ENCODE results near the gene TRAM2.

Gene TRAM2

DNA sequence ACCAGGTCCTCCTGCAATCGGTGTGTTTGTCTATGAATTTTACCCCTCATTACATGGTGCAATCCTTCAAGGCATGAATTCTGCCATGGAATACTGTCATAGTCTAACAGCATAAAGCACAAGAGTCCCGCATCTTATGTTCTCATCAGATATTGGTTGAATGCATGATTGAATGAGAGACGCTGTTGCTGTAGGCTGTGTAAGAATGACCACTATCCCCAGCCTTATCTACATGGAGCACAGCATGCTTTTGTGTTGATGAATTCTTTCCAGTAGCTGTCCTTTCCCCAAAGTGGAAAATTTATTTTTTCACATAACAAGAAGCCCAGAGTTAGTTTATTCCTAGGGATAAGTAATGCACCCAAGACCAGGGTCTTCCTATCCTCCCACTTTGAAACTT is 5.6 kb upstream of the TRAM2 start:
- no peak for ATAC-seq
- no peak for DNase-seq
- H3K4me1 Mint-ChIP-seq, result peaks cover 4% of the 10 kb centered on the region
- no peak overlapping the region for H3K27ac Mint-ChIP-seq
- H3K9me3 Mint-ChIP-seq, result no peaks in the 10 kb centered on the region
- H3K27me3 Mint-ChIP-seq, result no peaks in the 10 kb centered on the region
- no peak overlapping the region for H3K4me3 Mint-ChIP-seq
- H3K36me3 Mint-ChIP-seq (ENCODE audit: low read depth), result no peaks in the 10 kb centered on the region

DNA sequence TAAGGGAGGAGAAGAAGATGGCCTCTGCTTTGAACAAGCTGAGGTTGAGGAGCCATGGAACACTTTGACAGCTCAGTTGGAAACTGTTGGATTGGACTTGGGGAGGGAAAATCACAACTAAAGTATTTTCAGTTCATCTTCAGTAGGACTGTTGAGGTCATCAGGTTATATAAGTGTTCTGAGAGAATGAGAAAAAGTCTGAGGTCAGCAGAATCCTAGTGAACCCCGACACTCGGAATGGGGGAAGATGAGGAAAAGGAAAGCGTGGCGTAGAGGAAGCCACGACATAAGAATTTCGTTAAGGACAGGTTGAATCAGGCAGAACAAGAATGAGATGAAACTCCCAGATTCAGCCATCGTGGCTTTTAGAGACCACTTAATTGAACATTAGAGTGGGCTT is 4.0 kb upstream of the TRAM2 start:
- DNase-seq (no peak), ATAC-seq (no peak)
- H3K27me3 Mint-ChIP-seq, result no peaks in the 10 kb centered on the region
- peaks cover 13% of the 10 kb centered on the region for H3K4me1 Mint-ChIP-seq
- no peaks in the 10 kb centered on the region for H3K9me3 Mint-ChIP-seq
- no peak overlapping the region for H3K27ac Mint-ChIP-seq
- no peak overlapping the region for H3K4me3 Mint-ChIP-seq
- H3K36me3 Mint-ChIP-seq (ENCODE audit: low read depth), result no peaks in the 10 kb centered on the region

DNA sequence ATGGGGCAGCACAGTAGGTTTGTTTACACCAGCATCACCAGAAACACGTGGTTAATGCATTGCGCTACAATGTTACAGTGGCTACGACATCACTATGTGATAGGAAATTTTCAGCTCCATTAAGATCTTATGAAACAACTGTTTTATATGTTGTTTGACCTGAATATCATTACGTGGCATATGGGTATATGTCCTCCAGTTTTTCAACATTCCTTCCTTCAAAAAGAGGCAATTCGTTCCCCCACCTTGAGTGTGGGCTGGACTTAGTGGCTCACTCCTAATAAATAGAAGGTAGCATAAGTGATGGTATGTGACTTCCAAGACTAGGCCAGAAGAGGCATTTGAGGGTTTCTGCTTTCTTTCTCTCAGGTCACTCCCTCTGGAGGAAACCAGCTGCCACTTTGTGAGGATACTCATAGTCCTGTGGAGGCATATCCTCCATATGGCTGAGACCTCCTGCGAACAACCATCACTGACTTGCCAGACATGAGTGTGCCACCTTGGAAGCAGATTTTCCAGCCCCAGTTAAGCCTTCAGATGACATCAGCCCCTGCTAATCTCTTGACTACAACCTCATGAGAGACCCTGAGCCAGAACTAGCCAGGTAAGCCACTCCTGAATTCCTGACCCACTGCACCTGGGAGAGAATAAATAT is 2.3 kb upstream of the TRAM2 start:
- H3K36me3 Mint-ChIP-seq (ENCODE audit: low read depth), result no peaks in the 10 kb centered on the region
- no peak for DNase-seq
- no peaks in the 10 kb centered on the region for H3K9me3 Mint-ChIP-seq
- H3K4me3 Mint-ChIP-seq, result no peak overlapping the region
- ATAC-seq, result no peak
- peaks cover 30% of the 10 kb centered on the region for H3K4me1 Mint-ChIP-seq
- H3K27me3 Mint-ChIP-seq, result no peaks in the 10 kb centered on the region
- H3K27ac Mint-ChIP-seq, result no peak overlapping the region

GRCh38 chr6:52577778-52578463 is 1.1 kb upstream of the TRAM2 start:
- Mint-ChIP-seq H3K4me3 (peak overlapping the region; percentile 73), H3K9me3 (no peaks in the 10 kb centered on the region), H3K4me1 (peaks cover 38% of the 10 kb centered on the region), H3K36me3 (ENCODE audit: low read depth) (no peaks in the 10 kb centered on the region), H3K27me3 (no peaks in the 10 kb centered on the region), H3K27ac (peak overlapping the region; percentile 64)
- DNase-seq, result no peak
- no peak for ATAC-seq

GRCh38 chr6:52576392-52577021 is 353 bp downstream of the TRAM2 start:
- no peaks in the 10 kb centered on the region for H3K9me3 Mint-ChIP-seq
- H3K27ac Mint-ChIP-seq, result peak overlapping the region; percentile 74
- ATAC-seq, result peak; percentile 78
- no peaks in the 10 kb centered on the region for H3K36me3 Mint-ChIP-seq (ENCODE audit: low read depth)
- no peaks in the 10 kb centered on the region for H3K27me3 Mint-ChIP-seq
- peak overlapping the region; percentile 73 for H3K4me3 Mint-ChIP-seq
- H3K4me1 Mint-ChIP-seq, result peaks cover 40% of the 10 kb centered on the region
- peak; percentile 72 for DNase-seq

DNA sequence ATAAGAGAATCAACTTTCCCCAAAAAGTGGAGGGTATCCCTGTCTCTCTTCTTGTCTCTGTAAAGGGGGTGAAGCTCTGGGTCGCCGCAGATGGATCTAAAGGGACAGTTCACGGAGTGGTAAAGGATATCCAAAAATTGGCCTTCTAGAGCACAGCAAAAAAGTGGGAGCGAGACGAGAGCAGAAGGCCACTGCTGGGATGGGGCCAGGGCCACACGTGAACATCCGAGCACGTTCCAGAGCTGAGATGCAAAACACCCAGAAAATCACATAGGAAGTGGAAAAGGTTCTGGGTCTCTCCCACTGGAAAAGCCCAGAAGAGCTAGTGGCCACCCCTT is 837 bp downstream of the TRAM2 start:
- H3K27me3 Mint-ChIP-seq, result no peaks in the 10 kb centered on the region
- no peaks in the 10 kb centered on the region for H3K9me3 Mint-ChIP-seq
- no peaks in the 10 kb centered on the region for H3K36me3 Mint-ChIP-seq (ENCODE audit: low read depth)
- ATAC-seq (no peak), DNase-seq (no peak)
- peak overlapping the region; percentile 20 for H3K27ac Mint-ChIP-seq
- H3K4me3 Mint-ChIP-seq, result peak overlapping the region; percentile 73
- peaks cover 40% of the 10 kb centered on the region for H3K4me1 Mint-ChIP-seq

DNA sequence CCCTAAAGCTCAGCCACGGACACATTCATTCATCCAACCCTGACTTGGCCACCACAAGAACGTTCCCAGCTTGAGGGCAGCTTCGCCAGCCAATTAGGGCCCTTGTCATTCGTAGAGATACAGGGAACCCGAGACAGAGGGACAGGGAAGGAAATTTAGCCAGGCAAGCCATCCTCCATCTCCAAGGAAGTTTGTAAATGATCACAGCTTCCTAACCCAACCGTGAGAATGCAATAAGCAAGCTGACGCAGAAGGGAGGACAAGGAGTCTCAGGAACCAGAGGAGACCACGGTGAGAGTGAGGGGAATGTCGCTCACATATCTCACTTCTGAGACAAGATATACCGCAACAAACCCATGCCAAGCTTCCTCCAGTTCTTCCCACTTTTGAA is 1.4 kb downstream of the TRAM2 start:
- H3K27me3 Mint-ChIP-seq, result no peaks in the 10 kb centered on the region
- H3K36me3 Mint-ChIP-seq (ENCODE audit: low read depth), result no peaks in the 10 kb centered on the region
- peak overlapping the region; percentile 3 for H3K27ac Mint-ChIP-seq
- H3K9me3 Mint-ChIP-seq, result no peaks in the 10 kb centered on the region
- peak overlapping the region; percentile 73 for H3K4me3 Mint-ChIP-seq
- ATAC-seq (no peak), DNase-seq (no peak)
- peaks cover 40% of the 10 kb centered on the region for H3K4me1 Mint-ChIP-seq

GRCh38 chr6:52574709-52575501 is 2.0 kb downstream of the TRAM2 start:
- peak; percentile 52 for DNase-seq
- Mint-ChIP-seq H3K27me3 (no peaks in the 10 kb centered on the region), H3K4me3 (peak overlapping the region; percentile 73), H3K27ac (peak overlapping the region; percentile 3), H3K9me3 (no peaks in the 10 kb centered on the region), H3K4me1 (peaks cover 40% of the 10 kb centered on the region), H3K36me3 (ENCODE audit: low read depth) (no peaks in the 10 kb centered on the region)
- peak; percentile 48 for ATAC-seq

GRCh38 chr6:52573295-52573694 is 3.6 kb downstream of the TRAM2 start:
- Mint-ChIP-seq H3K27me3 (no peaks in the 10 kb centered on the region), H3K27ac (no peak overlapping the region), H3K4me3 (no peak overlapping the region), H3K9me3 (no peaks in the 10 kb centered on the region), H3K4me1 (peaks cover 40% of the 10 kb centered on the region), H3K36me3 (ENCODE audit: low read depth) (no peaks in the 10 kb centered on the region)
- no peak for ATAC-seq
- DNase-seq, result no peak

GRCh38 chr6:52572536-52572935 is 4.3 kb downstream of the TRAM2 start:
- Mint-ChIP-seq H3K4me3 (no peak overlapping the region), H3K27me3 (no peaks in the 10 kb centered on the region), H3K4me1 (peaks cover 37% of the 10 kb centered on the region), H3K27ac (no peak overlapping the region), H3K9me3 (no peaks in the 10 kb centered on the region), H3K36me3 (ENCODE audit: low read depth) (no peaks in the 10 kb centered on the region)
- no peak for ATAC-seq
- DNase-seq, result no peak

GRCh38 chr6:52571099-52571755 is 5.6 kb downstream of the TRAM2 start:
- no peaks in the 10 kb centered on the region for H3K36me3 Mint-ChIP-seq (ENCODE audit: low read depth)
- H3K27me3 Mint-ChIP-seq, result no peaks in the 10 kb centered on the region
- no peak for ATAC-seq
- DNase-seq, result no peak
- H3K4me3 Mint-ChIP-seq, result no peak overlapping the region
- H3K27ac Mint-ChIP-seq, result no peak overlapping the region
- no peaks in the 10 kb centered on the region for H3K9me3 Mint-ChIP-seq
- H3K4me1 Mint-ChIP-seq, result peaks cover 36% of the 10 kb centered on the region

GRCh38 chr6:52570291-52570700 is 6.6 kb downstream of the TRAM2 start:
- Mint-ChIP-seq H3K4me1 (peaks cover 28% of the 10 kb centered on the region), H3K27ac (no peak overlapping the region), H3K9me3 (no peaks in the 10 kb centered on the region), H3K4me3 (no peak overlapping the region), H3K27me3 (no peaks in the 10 kb centered on the region), H3K36me3 (ENCODE audit: low read depth) (no peaks in the 10 kb centered on the region)
- ATAC-seq (no peak), DNase-seq (no peak)

GRCh38 chr6:52568320-52568719 is 8.5 kb downstream of the TRAM2 start:
- H3K4me1 Mint-ChIP-seq, result peaks cover 11% of the 10 kb centered on the region
- H3K27ac Mint-ChIP-seq, result no peak overlapping the region
- no peaks in the 10 kb centered on the region for H3K27me3 Mint-ChIP-seq
- ATAC-seq (no peak), DNase-seq (no peak)
- no peaks in the 10 kb centered on the region for H3K36me3 Mint-ChIP-seq (ENCODE audit: low read depth)
- H3K4me3 Mint-ChIP-seq, result no peak overlapping the region
- H3K9me3 Mint-ChIP-seq, result no peaks in the 10 kb centered on the region

- no peak overlapping the region for H3K4me3 Mint-ChIP-seq
- H3K27ac Mint-ChIP-seq, result no peak overlapping the region
- peaks cover 6% of the 10 kb centered on the region for H3K4me1 Mint-ChIP-seq
- no peaks in the 10 kb centered on the region for H3K9me3 Mint-ChIP-seq
- no peaks in the 10 kb centered on the region for H3K27me3 Mint-ChIP-seq
- DNase-seq, result no peak
- no peaks in the 10 kb centered on the region for H3K36me3 Mint-ChIP-seq (ENCODE audit: low read depth)
- no peak for ATAC-seq
Observed at GRCh38 chr6:52566853-52567279, 10.0 kb downstream of the TRAM2 start.
